LNCaP clone FGC (cell line): ENCODE data around the gene FCN2.

ENCODE experiments used
- DNase-seq: peaks from one replicate; pipeline ENCODE4 v3.0.0-alpha.2; 2011; ENCODE audit warnings: low read depth
- H3K4me3 ChIP-seq: 2 replicates; pipeline ENCODE4 v1.5.1; 2011; ENCODE audit warnings: mild to moderate bottlenecking, low read depth, low read length, control low read depth
- TF ChIP-seq, protein P1 (sequence below): IDR thresholded peaks from 2 replicates; pipeline ENCODE4 v1.5.1; 2012; ENCODE audit warnings: mild to moderate bottlenecking; ENCODE audit not compliant: control insufficient read depth, insufficient read depth; ENCODE audit errors: extremely low read depth

The FCN2 gene

DNA sequence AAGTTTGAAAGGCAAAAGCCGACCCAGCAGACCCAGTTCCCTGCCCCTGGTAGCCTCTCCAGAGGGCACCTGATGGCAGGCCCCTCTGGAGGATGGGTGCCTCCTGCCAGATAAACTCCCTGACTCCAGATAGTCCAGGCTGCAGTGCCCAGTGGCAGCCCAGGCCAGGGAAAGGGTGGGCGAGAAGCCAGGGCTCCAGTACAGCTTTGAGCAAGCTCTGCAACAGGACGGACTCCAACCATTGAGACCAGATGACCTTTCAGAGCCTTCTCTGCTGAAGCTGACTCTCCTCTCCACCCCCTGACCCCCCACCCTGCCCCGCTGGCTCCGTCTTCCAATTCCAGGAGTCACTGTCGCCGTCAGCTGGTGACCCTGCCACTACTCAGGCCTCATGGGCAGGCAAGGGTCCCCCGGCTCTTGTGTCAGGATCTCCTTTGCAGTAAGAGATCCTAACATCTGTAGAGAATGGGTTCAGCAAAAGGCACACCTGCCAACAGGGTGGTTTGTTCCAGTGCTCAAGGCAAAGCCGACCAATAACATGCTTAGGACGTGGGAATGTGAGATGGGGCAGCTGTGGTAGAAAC, 52.6 kb downstream of the FCN2 start:
- no peak for DNase-seq
- TF ChIP-seq, protein P1, sequence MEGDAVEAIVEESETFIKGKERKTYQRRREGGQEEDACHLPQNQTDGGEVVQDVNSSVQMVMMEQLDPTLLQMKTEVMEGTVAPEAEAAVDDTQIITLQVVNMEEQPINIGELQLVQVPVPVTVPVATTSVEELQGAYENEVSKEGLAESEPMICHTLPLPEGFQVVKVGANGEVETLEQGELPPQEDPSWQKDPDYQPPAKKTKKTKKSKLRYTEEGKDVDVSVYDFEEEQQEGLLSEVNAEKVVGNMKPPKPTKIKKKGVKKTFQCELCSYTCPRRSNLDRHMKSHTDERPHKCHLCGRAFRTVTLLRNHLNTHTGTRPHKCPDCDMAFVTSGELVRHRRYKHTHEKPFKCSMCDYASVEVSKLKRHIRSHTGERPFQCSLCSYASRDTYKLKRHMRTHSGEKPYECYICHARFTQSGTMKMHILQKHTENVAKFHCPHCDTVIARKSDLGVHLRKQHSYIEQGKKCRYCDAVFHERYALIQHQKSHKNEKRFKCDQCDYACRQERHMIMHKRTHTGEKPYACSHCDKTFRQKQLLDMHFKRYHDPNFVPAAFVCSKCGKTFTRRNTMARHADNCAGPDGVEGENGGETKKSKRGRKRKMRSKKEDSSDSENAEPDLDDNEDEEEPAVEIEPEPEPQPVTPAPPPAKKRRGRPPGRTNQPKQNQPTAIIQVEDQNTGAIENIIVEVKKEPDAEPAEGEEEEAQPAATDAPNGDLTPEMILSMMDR = no peak
- H3K4me3 ChIP-seq = no peak overlapping the region

GRCh38 chr9:134935056-134935640, 54.5 kb downstream of the FCN2 start:
- H3K4me3 ChIP-seq = no peak overlapping the region
- TF ChIP-seq, protein P1 = no peak
- no peak for DNase-seq

- no peak overlapping the region for H3K4me3 ChIP-seq
- DNase-seq = no peak
- TF ChIP-seq, protein P1 = no peak
These were observed 55.2 kb downstream of the FCN2 start for GRCh38 chr9:134935701-134936345.

DNA sequence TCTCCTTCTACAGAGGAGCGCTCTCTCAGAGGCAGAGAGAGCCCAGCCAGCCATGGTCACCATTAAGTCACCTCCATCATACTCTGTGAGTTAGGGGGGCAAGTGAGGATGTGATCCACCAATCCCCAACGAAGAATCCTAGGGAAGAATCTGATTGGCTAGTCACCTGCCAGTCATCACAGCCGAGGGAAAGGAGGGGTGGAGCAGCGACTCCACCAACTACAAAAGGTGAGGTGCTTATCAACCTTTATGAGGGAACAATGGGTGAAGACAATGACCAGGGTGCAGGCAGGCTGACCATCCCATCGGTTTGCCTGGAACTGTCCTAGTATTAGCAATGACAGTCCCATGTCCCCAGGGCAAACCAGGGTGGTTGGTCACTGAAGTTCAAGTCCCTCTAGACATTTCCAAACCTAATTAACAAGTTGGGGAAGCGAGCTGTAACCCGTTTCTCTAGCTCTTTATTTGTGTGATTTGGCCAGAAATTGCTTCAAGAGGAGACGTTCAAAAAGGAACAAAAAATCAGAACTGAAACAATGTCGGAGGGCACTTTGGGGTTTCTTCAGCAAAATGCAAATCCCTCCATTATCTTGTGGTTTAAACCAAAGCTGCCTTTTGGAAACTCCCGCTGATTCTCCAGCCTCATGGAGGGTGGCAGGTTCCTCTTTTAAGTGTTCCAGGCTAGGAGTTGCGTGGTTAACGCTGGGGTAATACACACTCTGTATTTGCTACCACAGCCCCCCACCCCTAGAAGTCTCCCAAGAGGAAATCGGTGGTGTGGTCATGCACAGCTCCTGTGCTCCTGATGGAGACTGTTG, 55.9 kb downstream of the FCN2 start:
- no peak for DNase-seq
- H3K4me3 ChIP-seq = no peak overlapping the region
- TF ChIP-seq, protein P1 = no peak
